Fibroblast of the aortic adventitia (primary cell): Measurements from ENCODE around the gene MRPS18A. TPM values are rescaled to one million over a fixed set of nuclear protein-coding genes. Genes with fewer than 3 reads are reported as not detected.
A peak's percentile ranks its signal among the peaks of the same experiment; 100 is the strongest.

Source experiments
- DNase-seq: peaks from one replicate; pipeline ENCODE4 v3.0.0-alpha.2; 2010; ENCODE audit warnings: low read depth
- H3K4me3 ChIP-seq: 2 replicates; pipeline ENCODE4 v1.5.1; 2011; ENCODE audit warnings: low read depth, mild to moderate bottlenecking, control low read depth, low read length, moderate library complexity
- total RNA-seq: library from RNA; depleted of rRNA; stranded (reverse); fragments of >200 nt; gene quantifications from 2 replicates; pipeline ENCODE4 v1.2.3, GENCODE V29; 2012; ENCODE audit warnings: low replicate concordance
- TF ChIP-seq, protein P1 (sequence below): IDR thresholded peaks from 2 replicates; pipeline ENCODE4 v1.5.1; 2011; ENCODE audit warnings: mild to moderate bottlenecking, low read length, control low read depth, inconsistent platforms; ENCODE audit not compliant: insufficient read depth

The MRPS18A gene
- 22.6 and 32.4 TPM in 2 replicates for total RNA-seq

DNA sequence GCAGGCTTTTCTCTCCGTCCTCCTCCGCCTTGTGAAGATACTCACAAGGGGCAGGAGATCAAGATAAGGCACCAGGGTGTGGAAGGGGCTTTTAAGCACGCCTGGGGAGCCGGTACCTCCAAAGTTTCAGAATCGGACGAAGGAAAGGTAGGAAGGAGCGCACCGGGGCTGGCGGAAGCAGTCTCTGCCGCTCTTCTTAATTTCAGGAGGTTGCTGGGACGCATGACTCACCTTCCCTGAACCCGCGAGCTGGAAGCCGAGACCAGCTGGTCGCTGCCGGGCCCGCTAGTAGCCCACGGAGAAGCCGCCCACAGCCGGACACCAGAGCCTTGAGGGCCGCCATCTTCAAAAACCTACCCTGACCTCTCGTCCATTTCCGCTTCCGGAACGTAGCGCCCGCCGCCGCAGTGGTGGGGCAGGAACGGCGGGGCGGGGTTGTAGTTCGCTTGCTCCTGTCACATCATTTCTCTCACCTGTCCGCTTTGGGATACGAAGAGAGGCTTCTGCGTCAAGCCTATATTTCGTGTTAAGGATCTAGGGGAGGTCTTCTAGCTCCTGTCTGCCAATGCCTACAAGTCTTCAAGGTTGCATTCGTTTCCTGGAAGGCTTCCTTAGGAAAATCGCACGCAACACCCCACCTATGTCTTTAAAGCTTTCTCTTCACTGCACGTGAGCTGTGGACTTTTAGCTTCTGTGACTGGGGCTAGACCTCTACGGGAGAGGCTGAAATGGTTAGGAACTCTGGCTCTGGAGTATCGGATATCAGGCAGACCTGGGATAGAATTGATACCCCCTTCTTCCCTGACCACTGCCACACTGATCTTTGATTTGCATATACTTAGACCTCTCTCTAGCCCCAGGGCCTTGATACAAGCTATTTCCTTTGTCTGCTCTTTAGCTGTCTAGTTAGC lies at the start of gene MRPS18A:
MRPS18A (minus strand) TSS at position 355 of the 911 bp plus-strand sequence; CDS start at position 343, 12 bp downstream.
- DNase-seq = peak; percentile 63
- TF ChIP-seq, protein P1, sequence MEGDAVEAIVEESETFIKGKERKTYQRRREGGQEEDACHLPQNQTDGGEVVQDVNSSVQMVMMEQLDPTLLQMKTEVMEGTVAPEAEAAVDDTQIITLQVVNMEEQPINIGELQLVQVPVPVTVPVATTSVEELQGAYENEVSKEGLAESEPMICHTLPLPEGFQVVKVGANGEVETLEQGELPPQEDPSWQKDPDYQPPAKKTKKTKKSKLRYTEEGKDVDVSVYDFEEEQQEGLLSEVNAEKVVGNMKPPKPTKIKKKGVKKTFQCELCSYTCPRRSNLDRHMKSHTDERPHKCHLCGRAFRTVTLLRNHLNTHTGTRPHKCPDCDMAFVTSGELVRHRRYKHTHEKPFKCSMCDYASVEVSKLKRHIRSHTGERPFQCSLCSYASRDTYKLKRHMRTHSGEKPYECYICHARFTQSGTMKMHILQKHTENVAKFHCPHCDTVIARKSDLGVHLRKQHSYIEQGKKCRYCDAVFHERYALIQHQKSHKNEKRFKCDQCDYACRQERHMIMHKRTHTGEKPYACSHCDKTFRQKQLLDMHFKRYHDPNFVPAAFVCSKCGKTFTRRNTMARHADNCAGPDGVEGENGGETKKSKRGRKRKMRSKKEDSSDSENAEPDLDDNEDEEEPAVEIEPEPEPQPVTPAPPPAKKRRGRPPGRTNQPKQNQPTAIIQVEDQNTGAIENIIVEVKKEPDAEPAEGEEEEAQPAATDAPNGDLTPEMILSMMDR = no peak

DNA sequence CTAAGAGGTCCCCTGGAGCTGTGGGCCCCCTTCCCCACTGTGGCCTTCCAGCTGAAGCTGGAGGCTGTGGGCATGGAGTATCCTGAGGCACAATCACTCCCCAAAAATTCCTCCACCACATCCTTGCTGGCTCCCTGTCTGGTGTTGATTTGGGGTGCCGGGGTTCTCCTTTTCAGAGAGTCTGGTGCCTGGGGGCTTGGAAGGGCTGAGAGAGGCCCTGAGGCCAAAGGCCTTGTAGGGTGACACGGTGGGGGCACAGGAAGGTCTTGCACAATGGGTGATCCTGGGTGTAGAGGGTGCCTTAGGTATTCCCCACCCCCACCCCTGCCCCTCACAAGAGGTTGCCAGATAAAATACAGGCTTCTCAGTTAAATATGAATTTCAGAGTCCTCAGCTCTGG lies 49.3 kb upstream of the MRPS18A start:
- no peak for DNase-seq
- TF ChIP-seq, protein P1 = no peak
- no peak overlapping the region for H3K4me3 ChIP-seq

More for the DNA sequence above, at the start of gene MRPS18A:
- peak within 1 kb of the TSS; percentile 78 for H3K4me3 ChIP-seq

DNA sequence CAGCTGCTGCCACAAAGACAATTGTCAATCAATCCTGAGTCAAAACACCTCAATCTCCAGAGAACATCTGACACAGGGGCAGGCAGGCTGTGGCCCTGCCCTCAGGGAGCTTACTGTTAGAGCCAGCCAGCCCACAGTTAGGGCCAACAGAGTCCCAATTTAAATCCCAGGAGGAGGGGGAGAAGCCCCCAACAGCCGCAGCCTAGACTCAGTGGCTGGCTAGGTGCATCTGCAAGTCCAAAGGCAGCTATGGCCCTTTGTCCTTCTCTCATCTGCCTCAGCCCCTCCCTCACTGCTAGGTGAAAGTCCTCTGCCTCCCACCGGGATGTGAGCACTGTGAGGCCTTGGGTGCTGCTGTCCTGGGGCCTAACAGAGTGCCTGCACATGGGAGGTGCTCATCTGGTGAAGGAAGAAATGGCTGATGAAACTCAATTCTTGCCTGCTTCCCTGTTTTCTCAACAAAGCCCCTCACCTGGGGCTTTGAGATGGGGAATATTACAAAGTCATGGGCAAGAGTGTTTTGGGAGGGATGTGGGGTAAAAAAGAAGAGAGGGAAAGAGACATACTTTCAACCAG lies 48.7 kb upstream of the MRPS18A start:
- H3K4me3 ChIP-seq = no peak overlapping the region
- no peak for DNase-seq
- TF ChIP-seq, protein P1 = no peak

DNA sequence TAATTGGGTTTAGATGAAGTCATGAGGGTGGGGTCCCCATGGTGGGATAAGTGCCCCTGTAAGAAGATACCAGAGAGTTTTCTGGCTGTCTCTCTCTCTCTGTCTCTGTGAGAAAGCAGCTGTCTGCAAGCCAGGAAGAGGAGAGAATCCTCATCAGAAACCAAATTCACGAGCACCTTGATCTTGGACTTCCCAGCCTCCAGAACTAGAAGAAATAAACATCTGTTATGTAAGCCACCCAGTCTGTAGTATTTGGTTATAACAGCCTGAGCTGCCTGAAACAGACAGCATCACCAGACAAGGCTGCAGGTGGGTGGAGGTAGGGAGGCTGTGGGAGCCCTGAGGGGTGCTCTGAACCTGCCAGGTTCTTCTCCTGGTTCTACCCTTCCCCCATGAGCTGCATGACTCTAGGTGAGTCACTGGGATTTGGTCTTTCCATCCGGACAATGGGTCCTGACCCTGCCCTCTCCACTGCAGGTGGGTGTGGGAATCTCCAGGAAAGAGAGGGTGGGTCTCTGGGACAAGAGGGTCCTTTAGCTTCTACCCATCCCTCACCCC lies 48.1 kb upstream of the MRPS18A start:
- DNase-seq = no peak
- H3K4me3 ChIP-seq = no peak overlapping the region
- TF ChIP-seq, protein P1 = no peak

DNA sequence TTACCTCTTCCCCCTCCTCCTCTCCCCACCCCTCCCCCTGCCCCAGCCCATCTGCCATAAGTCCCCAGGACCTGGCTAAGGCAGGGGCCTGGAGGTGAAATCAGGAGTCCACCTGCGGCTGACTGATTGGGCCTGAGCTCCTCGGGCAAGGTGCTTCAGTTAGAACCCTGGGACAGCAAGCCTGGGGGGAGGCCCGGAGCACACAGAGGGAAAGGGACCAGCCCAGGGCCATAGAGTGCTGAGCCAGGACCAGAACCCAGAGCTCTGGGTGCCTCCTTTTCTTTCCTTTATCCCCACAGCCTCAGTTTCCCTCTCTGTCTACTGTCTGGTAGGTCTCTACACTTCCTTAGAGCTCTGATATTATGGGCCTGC lies 46.7 kb upstream of the MRPS18A start:
- TF ChIP-seq, protein P1 = no peak
- H3K4me3 ChIP-seq = no peak overlapping the region
- DNase-seq = no peak

DNA sequence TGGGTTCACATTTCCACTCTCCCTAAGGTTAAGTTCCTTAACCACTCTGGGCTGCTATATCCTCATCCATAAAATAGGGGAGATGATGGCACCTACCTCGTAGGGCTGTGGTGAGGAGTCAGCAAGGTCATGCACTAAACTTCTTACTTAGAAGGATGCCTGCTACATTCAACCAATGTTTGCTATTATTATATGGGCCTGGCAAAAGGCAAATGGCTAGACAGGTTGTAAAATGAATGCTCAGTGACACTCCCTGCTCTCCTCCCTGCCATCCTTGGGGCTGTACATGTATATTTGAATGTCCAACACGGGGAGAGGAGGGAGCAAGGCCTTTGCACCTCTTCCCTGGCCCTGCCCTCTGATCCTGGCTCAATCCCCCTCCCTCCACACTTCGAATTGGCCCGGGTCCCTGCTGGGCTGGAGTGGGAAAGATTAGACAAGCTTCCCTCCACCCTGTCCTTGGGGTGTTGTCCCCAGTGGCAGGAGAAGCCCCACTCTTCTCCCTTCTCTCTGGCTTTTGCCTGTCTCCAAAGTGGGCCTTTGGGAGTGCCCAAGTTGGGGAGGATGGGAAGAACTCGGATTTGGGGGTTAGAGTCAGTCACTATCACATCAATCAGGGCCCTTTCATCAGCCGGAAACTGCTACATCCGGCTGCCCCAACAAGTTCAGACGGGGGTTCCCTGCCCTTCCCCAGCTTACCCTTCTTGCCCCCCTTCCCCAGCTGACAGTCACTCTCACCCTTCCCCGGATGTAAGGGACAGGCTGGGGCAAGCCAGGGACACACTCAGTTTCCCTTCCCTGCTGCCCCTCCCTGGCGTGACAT lies 46.1 kb upstream of the MRPS18A start:
- TF ChIP-seq, protein P1 = no peak
- no peak overlapping the region for H3K4me3 ChIP-seq
- no peak for DNase-seq
